Smooth muscle cell (in vitro differentiated cells): ENCODE measurements around the gene SLC35F1. TPM values are rescaled to one million over a fixed set of nuclear protein-coding genes. Genes with fewer than 3 reads are reported as not detected.

Experiments
- DNase-seq: peaks from one replicate; lab custom pipeline; 2025; ENCODE audit not compliant: unreplicated experiment; lab: John Stamatoyannopoulos, UW
- H2AFZ ChIP-seq: fragments of 200-600 bp; sonication (generic); 2 replicates; pipeline ENCODE4 v1.6.0; 2016; ENCODE audit warnings: antibody characterized with exemption, low read depth, mild to moderate bottlenecking
- H3F3A ChIP-seq: fragments of 200-600 bp; sonication (generic); 2 replicates; pipeline ENCODE4 v1.6.0; 2017; ENCODE audit warnings: antibody characterized with exemption, low read depth
- H3K27ac ChIP-seq: fragments of 200-600 bp; sonication (generic); 2 replicates; pipeline ENCODE4 v1.5.1; 2016; ENCODE audit warnings: low read depth, mild to moderate bottlenecking
- H3K27me3 ChIP-seq: fragments of 200-600 bp; sonication (generic); 2 replicates; pipeline ENCODE4 v1.6.1; 2016; ENCODE audit warnings: low read depth, mild to moderate bottlenecking
- H3K36me3 ChIP-seq: fragments of 200-600 bp; sonication (generic); 2 replicates; pipeline ENCODE4 v1.5.1; 2016; ENCODE audit warnings: low read depth
- H3K4me1 ChIP-seq: fragments of 200-600 bp; sonication (generic); 2 replicates; pipeline ENCODE4 v1.5.1; 2016; ENCODE audit warnings: low read depth
- H3K4me2 ChIP-seq: fragments of 200-600 bp; sonication (generic); 2 replicates; pipeline ENCODE4 v1.6.0; 2016; ENCODE audit warnings: mild to moderate bottlenecking
- H3K4me3 ChIP-seq: fragments of 200-600 bp; sonication (generic); 2 replicates; pipeline ENCODE4 v1.5.1; 2016; ENCODE audit warnings: mild to moderate bottlenecking
- H3K79me2 ChIP-seq: fragments of 200-600 bp; sonication (generic); 2 replicates; pipeline ENCODE4 v1.6.0; 2016; ENCODE audit warnings: low read depth, mild to moderate bottlenecking
- H3K9ac ChIP-seq: fragments of 200-600 bp; sonication (generic); 2 replicates; pipeline ENCODE4 v1.6.0; 2016; ENCODE audit warnings: low read depth
- H3K9me3 ChIP-seq: fragments of 200-600 bp; sonication (generic); replicated peaks from 2 replicates; pipeline ENCODE4 v1.5.1; 2016; ENCODE audit warnings: low read depth
- H4K20me1 ChIP-seq: fragments of 200-600 bp; sonication (generic); 2 replicates; pipeline ENCODE4 v1.6.0; 2016; ENCODE audit warnings: low read depth
- WGBS: methylation state at CpG from one replicate; pipeline ENCODE4 v1.1.7; 2016; ENCODE audit warnings: low lambda C conversion rate; 5-methylcytosine and 5-hydroxymethylcytosine counted together
- polyA plus RNA-seq: library from polyadenylated mRNA; unstranded; fragments of >200 nt; fragmentation: Nextera tagmentation; extraction: Ambion mirVana; gene quantifications from 2 replicates; pipeline ENCODE4 v1.2.1, GENCODE V29; 2016
- total RNA-seq: library from RNA; depleted of rRNA; stranded (reverse); fragments of >200 nt; gene quantifications from 2 replicates; pipeline ENCODE4 v1.2.3, GENCODE V29; 2014
- TF ChIP-seq, protein P1 (sequence below): fragments of 200-600 bp; sonication (generic); IDR thresholded peaks from 2 replicates; pipeline ENCODE4 v1.5.1; 2017; ENCODE audit warnings: borderline replicate concordance, mild to moderate bottlenecking, antibody characterized with exemption; ENCODE audit not compliant: insufficient read depth, poor library complexity, severe bottlenecking

Gene SLC35F1
- total and polyA plus RNA-seq, 2 experiments from 2014 or later = 0.05 to 0.09 TPM

DNA sequence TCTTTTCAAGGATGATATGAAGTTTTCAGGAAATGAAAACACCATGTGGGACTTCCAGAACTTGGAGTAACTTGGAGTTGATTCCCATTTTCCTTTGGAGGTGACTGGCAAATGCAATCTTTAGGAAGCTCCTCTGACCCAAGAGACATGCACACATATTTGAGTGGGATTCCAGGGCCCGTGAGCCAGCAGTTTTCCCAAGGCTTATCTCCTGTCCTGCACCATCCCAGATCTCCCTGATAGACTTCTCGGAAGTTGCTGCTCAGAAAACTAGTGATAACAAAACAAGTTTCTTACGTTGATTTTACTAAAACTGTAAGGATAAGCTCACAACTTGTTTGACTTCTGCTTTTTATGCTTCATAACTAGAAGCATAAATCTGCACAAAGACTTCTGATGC, 25.6 kb downstream of the SLC35F1 start:
- no peak overlapping the region for H3K27ac ChIP-seq
- no peak overlapping the region for H3K4me2 ChIP-seq
- H3K36me3 ChIP-seq = no peaks in the 10 kb centered on the region
- H3K27me3 ChIP-seq = no peaks in the 10 kb centered on the region
- TF ChIP-seq, protein P1, sequence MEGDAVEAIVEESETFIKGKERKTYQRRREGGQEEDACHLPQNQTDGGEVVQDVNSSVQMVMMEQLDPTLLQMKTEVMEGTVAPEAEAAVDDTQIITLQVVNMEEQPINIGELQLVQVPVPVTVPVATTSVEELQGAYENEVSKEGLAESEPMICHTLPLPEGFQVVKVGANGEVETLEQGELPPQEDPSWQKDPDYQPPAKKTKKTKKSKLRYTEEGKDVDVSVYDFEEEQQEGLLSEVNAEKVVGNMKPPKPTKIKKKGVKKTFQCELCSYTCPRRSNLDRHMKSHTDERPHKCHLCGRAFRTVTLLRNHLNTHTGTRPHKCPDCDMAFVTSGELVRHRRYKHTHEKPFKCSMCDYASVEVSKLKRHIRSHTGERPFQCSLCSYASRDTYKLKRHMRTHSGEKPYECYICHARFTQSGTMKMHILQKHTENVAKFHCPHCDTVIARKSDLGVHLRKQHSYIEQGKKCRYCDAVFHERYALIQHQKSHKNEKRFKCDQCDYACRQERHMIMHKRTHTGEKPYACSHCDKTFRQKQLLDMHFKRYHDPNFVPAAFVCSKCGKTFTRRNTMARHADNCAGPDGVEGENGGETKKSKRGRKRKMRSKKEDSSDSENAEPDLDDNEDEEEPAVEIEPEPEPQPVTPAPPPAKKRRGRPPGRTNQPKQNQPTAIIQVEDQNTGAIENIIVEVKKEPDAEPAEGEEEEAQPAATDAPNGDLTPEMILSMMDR = no peak
- H3K79me2 ChIP-seq = no peaks in the 10 kb centered on the region
- H3K4me3 ChIP-seq = no peak overlapping the region
- H2AFZ ChIP-seq = no peak overlapping the region
- no peak for DNase-seq
- WGBS = 34% methylated on average over 3 of the region's 3 CpGs
- H3F3A ChIP-seq = no peaks in the 10 kb centered on the region
- no peaks in the 10 kb centered on the region for H4K20me1 ChIP-seq
- H3K4me1 ChIP-seq = no peaks in the 10 kb centered on the region
- no peak overlapping the region for H3K9ac ChIP-seq
- H3K9me3 ChIP-seq = no peaks in the 10 kb centered on the region

DNA sequence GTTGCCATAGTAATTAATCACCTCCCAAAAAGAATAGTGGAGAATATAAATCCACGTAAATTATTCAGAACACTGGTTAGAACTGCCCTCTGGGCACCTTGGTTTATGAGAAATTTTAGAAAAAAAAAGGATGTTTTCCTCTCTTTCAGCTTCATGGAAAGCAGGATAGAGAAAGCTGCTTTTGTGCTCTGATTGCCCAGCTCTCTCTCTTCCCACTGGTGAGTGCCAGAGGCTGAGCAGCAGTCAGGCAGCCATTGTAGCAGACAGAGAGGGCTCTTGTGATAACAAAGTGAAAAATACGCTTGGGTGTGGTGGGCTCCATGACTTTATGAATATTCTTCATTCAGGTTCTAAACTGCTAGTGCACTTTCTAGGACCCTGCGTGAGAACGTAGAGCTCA, 26.4 kb downstream of the SLC35F1 start:
- no peak for DNase-seq
- 93% methylated on average over 4 of the region's 4 CpGs for WGBS

DNA sequence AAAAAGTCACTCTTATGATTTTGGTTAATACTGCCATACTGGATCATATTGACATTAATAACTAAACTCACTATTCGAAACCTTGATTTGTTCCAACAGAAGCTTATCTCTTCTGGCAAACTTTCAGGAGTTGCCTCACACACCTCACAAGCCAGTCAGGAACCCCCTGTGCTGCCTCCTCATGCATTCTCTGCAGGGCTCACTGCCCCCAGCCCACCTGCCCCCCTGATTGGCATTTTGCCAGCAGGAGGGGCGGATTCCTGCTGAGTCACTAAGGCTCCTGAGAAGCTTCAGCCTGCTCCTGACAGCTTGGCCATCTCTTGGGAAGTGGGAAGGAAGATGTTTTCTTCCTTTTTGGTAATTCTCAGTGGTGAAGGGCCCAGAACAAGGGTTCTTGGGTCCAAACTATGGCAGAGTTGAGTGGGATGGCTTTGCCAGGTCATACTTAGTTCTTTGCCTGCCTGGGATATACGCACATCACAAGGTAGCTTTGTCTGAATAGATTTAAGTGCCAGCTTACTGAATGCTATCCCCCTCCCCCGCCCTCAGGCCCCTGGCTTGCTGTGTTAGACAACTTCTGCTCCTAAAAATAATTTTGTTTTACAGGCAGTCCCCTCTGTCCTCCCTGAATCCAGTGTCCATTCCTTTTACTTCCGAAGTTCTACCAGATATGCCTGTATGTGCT, 31.4 kb downstream of the SLC35F1 start:
- H3K79me2 ChIP-seq = no peaks in the 10 kb centered on the region
- H3K27ac ChIP-seq = no peak overlapping the region
- 85% methylated on average over 5 of the region's 5 CpGs for WGBS
- no peaks in the 10 kb centered on the region for H3K9me3 ChIP-seq
- H3K27me3 ChIP-seq = no peaks in the 10 kb centered on the region
- H3F3A ChIP-seq = no peaks in the 10 kb centered on the region
- TF ChIP-seq, protein P1 = no peak
- H2AFZ ChIP-seq = no peak overlapping the region
- no peak overlapping the region for H3K4me2 ChIP-seq
- H3K4me3 ChIP-seq = no peak overlapping the region
- DNase-seq = no peak
- H4K20me1 ChIP-seq = no peaks in the 10 kb centered on the region
- H3K9ac ChIP-seq = no peak overlapping the region
- no peaks in the 10 kb centered on the region for H3K4me1 ChIP-seq
- H3K36me3 ChIP-seq = no peaks in the 10 kb centered on the region

More for the DNA sequence above, 26.4 kb downstream of the SLC35F1 start:
- Histone ChIP-seq H3K27ac (no peak overlapping the region), H3F3A (no peaks in the 10 kb centered on the region), H3K4me2 (no peak overlapping the region), H4K20me1 (no peaks in the 10 kb centered on the region), H3K9me3 (no peaks in the 10 kb centered on the region), H3K79me2 (no peaks in the 10 kb centered on the region), H3K4me1 (no peaks in the 10 kb centered on the region), H2AFZ (no peak overlapping the region), H3K9ac (no peak overlapping the region), H3K27me3 (no peaks in the 10 kb centered on the region), H3K4me3 (no peak overlapping the region), H3K36me3 (no peaks in the 10 kb centered on the region)
- TF ChIP-seq, protein P1 = no peak

DNA sequence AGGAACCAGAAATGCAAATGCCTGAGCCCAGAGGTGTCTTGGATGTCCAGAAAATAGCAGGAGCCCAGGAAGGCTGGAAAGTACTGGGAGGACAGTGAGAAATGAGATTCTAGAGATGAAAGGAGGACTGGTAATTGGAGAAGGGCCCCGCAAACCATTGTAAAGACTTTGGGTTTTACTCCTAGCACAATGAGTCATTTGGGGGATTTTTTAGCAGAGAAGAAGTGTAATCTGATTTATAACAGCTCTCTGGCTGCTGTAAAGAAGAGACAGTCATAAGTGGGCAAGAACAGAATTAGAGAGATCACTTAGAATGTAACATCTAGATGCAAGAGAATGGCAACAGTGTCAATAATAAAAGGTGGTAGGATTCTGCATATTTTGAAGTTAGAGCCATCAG, 40.2 kb downstream of the SLC35F1 start:
- WGBS = 19% methylated on average over 1 of the region's 1 CpG

More for the DNA sequence above, 40.2 kb downstream of the SLC35F1 start:
- H3K79me2 ChIP-seq = no peaks in the 10 kb centered on the region
- TF ChIP-seq, protein P1 = no peak
- DNase-seq = no peak
- no peaks in the 10 kb centered on the region for H3K9me3 ChIP-seq
- no peak overlapping the region for H3K9ac ChIP-seq
- H2AFZ ChIP-seq = no peak overlapping the region
- H3F3A ChIP-seq = no peaks in the 10 kb centered on the region
- no peaks in the 10 kb centered on the region for H4K20me1 ChIP-seq
- H3K4me1 ChIP-seq = peaks cover 8% of the 10 kb centered on the region
- H3K27ac ChIP-seq = no peak overlapping the region
- H3K4me2 ChIP-seq = no peak overlapping the region
- H3K4me3 ChIP-seq = no peak overlapping the region
- H3K36me3 ChIP-seq = no peaks in the 10 kb centered on the region
- no peaks in the 10 kb centered on the region for H3K27me3 ChIP-seq
